H1 (cell line): ENCODE measurements around the gene ZC2HC1C. TPM values are rescaled to one million over a fixed set of nuclear protein-coding genes. Genes with fewer than 3 reads are reported as not detected.

Experiments
- CTCF ChIA-PET: fragments of 300-600 bp; sonication (Branson Sonifier 250); formaldehyde crosslinking; loops from one replicate; lab custom pipeline; 2021; ENCODE audit not compliant: partially characterized antibody; lab: Charles Lee
- POLR2A ChIA-PET: fragments of 300-600 bp; sonication (Branson Sonifier 250); formaldehyde crosslinking; loops from one replicate; lab custom pipeline; 2021; ENCODE audit warnings: inconsistent platforms; ENCODE audit not compliant: partially characterized antibody; lab: Charles Lee
- DNase-seq, 2 experiments: peaks; one replicate each; pipeline versions ENCODE4 v3.0.0 to v3.0.0-alpha.2; 2010 to 2022; ENCODE audit warnings: low spot score in 2 of 2, low read depth in 1 of 2, mixed read lengths in 1 of 2
- FAIRE-seq: peaks from 2 replicates; lab custom pipeline; 2011; peaks lifted over from hg19 to GRCh38; lab: Jason Lieb, UNC
- H2AFZ ChIP-seq: 2 replicates; pipeline ENCODE4 v1.8.1; 2012; ENCODE audit warnings: low read length, inconsistent platforms
- H2AK5ac ChIP-seq: 2 replicates; pipeline ENCODE4 v1.6.1; 2013; ENCODE audit warnings: low read depth, low read length
- H2BK120ac ChIP-seq: replicated peaks from 2 replicates; pipeline ENCODE3; 2013; ENCODE audit warnings: low read depth, low read length, inconsistent platforms
- H2BK12ac ChIP-seq: 2 replicates; pipeline ENCODE4 v1.6.1; 2013; ENCODE audit warnings: low read depth, low read length
- H2BK15ac ChIP-seq: 2 replicates; pipeline ENCODE4 v1.6.1; 2013; ENCODE audit warnings: low read length
- H2BK20ac ChIP-seq: 2 replicates; pipeline ENCODE4 v1.6.1; 2013; ENCODE audit warnings: low read length
- H2BK5ac ChIP-seq: 2 replicates; pipeline ENCODE4 v1.6.1; 2013; ENCODE audit warnings: low read depth, low read length
- H3K14ac ChIP-seq: 2 replicates; pipeline ENCODE4 v1.6.1; 2013; ENCODE audit warnings: inconsistent platforms; ENCODE audit not compliant: insufficient read length
- H3K18ac ChIP-seq: 2 replicates; pipeline ENCODE4 v1.6.1; 2013; ENCODE audit warnings: low read length; ENCODE audit errors: extremely low read depth
- H3K23ac ChIP-seq: 2 replicates; pipeline ENCODE4 v1.6.1; 2013; ENCODE audit warnings: inconsistent platforms; ENCODE audit not compliant: insufficient read length
- H3K23me2 ChIP-seq: 2 replicates; pipeline ENCODE4 v1.6.1; 2013; ENCODE audit warnings: low read depth, low read length
- H3K27ac ChIP-seq: 2 replicates; pipeline ENCODE4 v1.6.1; 2011; ENCODE audit warnings: low read depth, low read length, inconsistent platforms
- H3K27me3 ChIP-seq, 4 experiments: replicated peaks in 1 of 4; 1 replicate in 1 of 4; 2 replicates in 3 of 4; pipeline versions ENCODE4 v1.6.1 to v1.8.1; 2011 to 2013; ENCODE audit warnings: low read length in 3 of 4, mild to moderate bottlenecking in 3 of 4, inconsistent platforms in 2 of 4, mixed read lengths in 2 of 4, moderate library complexity in 1 of 4; ENCODE audit not compliant: control insufficient read depth in 3 of 4, insufficient read depth in 3 of 4; ENCODE audit errors: extremely low read depth in 1 of 4
- H3K36me3 ChIP-seq, 4 experiments: 2 replicates each; pipeline versions ENCODE4 v1.6.1 to v1.8.1; 2011 to 2013; ENCODE audit warnings: mild to moderate bottlenecking in 4 of 4, low read length in 3 of 4, moderate library complexity in 2 of 4, control low read depth in 1 of 4, inconsistent platforms in 1 of 4; ENCODE audit not compliant: insufficient read depth in 4 of 4, control insufficient read depth in 2 of 4
- H3K4ac ChIP-seq: replicated peaks from 2 replicates; pipeline ENCODE3; 2013; ENCODE audit warnings: low read length, low read depth, mixed read lengths, inconsistent platforms; ENCODE audit not compliant: insufficient read length
- H3K4me1 ChIP-seq, 4 experiments: replicated peaks in 1 of 4; 1 replicate in 1 of 4; 2 replicates in 3 of 4; pipeline versions ENCODE4 v1.6.1 to v1.8.1; 2011 to 2013; ENCODE audit warnings: low read length in 3 of 4, inconsistent platforms in 2 of 4, mixed read lengths in 1 of 4; ENCODE audit not compliant: insufficient read depth in 4 of 4, control insufficient read depth in 3 of 4
- H3K4me2 ChIP-seq, 2 experiments: 2 replicates each; pipeline versions ENCODE4 v1.6.1 to v1.8.1; 2011 to 2013; ENCODE audit warnings: low read depth in 2 of 2, low read length in 2 of 2, control low read depth in 1 of 2, inconsistent platforms in 1 of 2, mild to moderate bottlenecking in 1 of 2; ENCODE audit not compliant: insufficient read depth in 1 of 2
- H3K4me3 ChIP-seq, 4 experiments: fragments of 200-600, 300-600 bp in 1 of 4; sonication (generic), shearing (Covaris generic), sonication (Bioruptor Twin) in 1 of 4; 2 replicates each; pipeline versions ENCODE4 v1.5.1 to v1.8.1; 2011 to 2016; ENCODE audit warnings: low read length in 4 of 4, low read depth in 3 of 4, control low read depth in 2 of 4, inconsistent platforms in 2 of 4, mild to moderate bottlenecking in 2 of 4, mixed read lengths in 1 of 4, moderate library complexity in 1 of 4; ENCODE audit not compliant: insufficient read depth in 2 of 4; ENCODE audit errors: extremely low read depth in 1 of 4
- H3K56ac ChIP-seq: replicated peaks from 2 replicates; pipeline ENCODE3; 2013; ENCODE audit warnings: low read depth, mild to moderate bottlenecking, mixed read lengths, low read length, inconsistent platforms; ENCODE audit not compliant: insufficient read length
- H3K79me1 ChIP-seq: 2 replicates; pipeline ENCODE4 v1.6.1; 2013; ENCODE audit warnings: low read depth, low read length, control low read depth
- H3K79me2 ChIP-seq, 2 experiments: 2 replicates each; pipeline versions ENCODE4 v1.6.1 to v1.8.1; 2012 to 2013; ENCODE audit warnings: low read length in 2 of 2, mild to moderate bottlenecking in 2 of 2, inconsistent platforms in 1 of 2; ENCODE audit not compliant: insufficient read depth in 2 of 2, control insufficient read depth in 1 of 2
- H3K9ac ChIP-seq, 4 experiments: replicated peaks in 1 of 4; 1 replicate in 1 of 4; 2 replicates in 3 of 4; pipeline versions ENCODE4 v1.6.1 to v1.8.1; 2011 to 2013; ENCODE audit warnings: low read depth in 3 of 4, low read length in 3 of 4, control low read depth in 2 of 4, mild to moderate bottlenecking in 2 of 4, moderate library complexity in 2 of 4, inconsistent platforms in 1 of 4; ENCODE audit errors: extremely low read depth in 1 of 4
- H3K9me3 ChIP-seq, 2 experiments: 2 replicates each; pipeline versions ENCODE4 v1.6.1 to v1.8.1; 2012 to 2013; ENCODE audit warnings: mild to moderate bottlenecking in 2 of 2, moderate library complexity in 2 of 2, control low read depth in 1 of 2, inconsistent platforms in 1 of 2, low read depth in 1 of 2, low read length in 1 of 2, mixed read lengths in 1 of 2; ENCODE audit not compliant: insufficient read depth in 2 of 2
- H4K20me1 ChIP-seq, 2 experiments: replicated peaks in 1 of 2; 2 replicates each; pipeline versions ENCODE3 to v1.8.1; 2011 to 2013; ENCODE audit warnings: inconsistent platforms in 2 of 2, low read length in 2 of 2, mild to moderate bottlenecking in 1 of 2; ENCODE audit not compliant: insufficient read depth in 2 of 2, control insufficient read depth in 1 of 2
- H4K5ac ChIP-seq: 2 replicates; pipeline ENCODE4 v1.6.1; 2013; ENCODE audit warnings: low read length, low read depth, mixed read lengths, inconsistent platforms; ENCODE audit not compliant: insufficient read length
- H4K8ac ChIP-seq: 2 replicates; pipeline ENCODE4 v1.8.0; 2013; ENCODE audit warnings: mild to moderate bottlenecking, moderate library complexity, low read length, inconsistent platforms; ENCODE audit not compliant: insufficient read depth; ENCODE audit errors: extremely low read depth
- H4K91ac ChIP-seq: replicated peaks from 2 replicates; pipeline ENCODE3; 2013; ENCODE audit warnings: low read length, mixed read lengths, inconsistent platforms; ENCODE audit not compliant: insufficient read length
- CBX5 ChIP-seq: fragments of 300-800, 300-1000 bp; sonication (generic); IDR thresholded peaks from 2 replicates; pipeline ENCODE4 v1.7.1; 2016; ENCODE audit warnings: antibody characterized with exemption, low read length, low read depth
- HDAC2 ChIP-seq, 2 experiments: fragments of 300-600 bp in 1 of 2; sonication (generic) in 1 of 2; IDR thresholded peaks; 2 replicates each; pipeline ENCODE4 v1.6.1; 2011 to 2012; ENCODE audit warnings: low read depth in 2 of 2, low read length in 2 of 2, mild to moderate bottlenecking in 2 of 2, moderate library complexity in 2 of 2, borderline replicate concordance in 1 of 2, inconsistent platforms in 1 of 2
- PHF8 ChIP-seq: fragments of 200-600 bp; sonication (generic); conservative IDR thresholded peaks from 2 replicates; pipeline ENCODE4 v1.7.1; 2012; ENCODE audit warnings: low read depth, mild to moderate bottlenecking, inconsistent platforms, low read length, moderate library complexity
- ZNF274 ChIP-seq: IDR thresholded peaks from 2 replicates; pipeline ENCODE4 v1.7.0; 2012; ENCODE audit warnings: low read length, borderline replicate concordance; ENCODE audit errors: extremely low read depth
- WGBS, 2 experiments: shearing (Covaris generic) in 1 of 2; methylation state at CpG; one replicate each; pipeline versions ENCODE4 v1.1.6 to v1.1.7; 2013 to 2015; ENCODE audit warnings: low lambda C conversion rate in 2 of 2, mixed read lengths in 2 of 2, inconsistent platforms in 1 of 2, low coverage in 1 of 2, missing lambda C conversion rate in 1 of 2; ENCODE audit not compliant: insufficient replicate concordance in 2 of 2, insufficient coverage in 1 of 2, insufficient read length in 1 of 2; ENCODE audit errors: extremely low coverage in 1 of 2, missing lambda C conversion rate in 1 of 2; 5-methylcytosine and 5-hydroxymethylcytosine counted together
- polyA plus RNA-seq, 7 experiments: library from polyadenylated mRNA; depleted of rRNA in 3 of 7; stranded (reverse) in 5 of 7; unstranded in 2 of 7; fragments of >200 nt in 5 of 7; fragments of 200-250 nt in 2 of 7; gene quantifications; 1 replicate in 5 of 7; 2 replicates in 1 of 7; 4 replicates in 1 of 7; pipeline versions ENCODE4 v1.2.1 to v1.2.3, GENCODE V29; 2011 to 2013; ENCODE audit warnings: missing spikeins in 2 of 7, mixed read lengths in 2 of 7
- total RNA-seq: library from RNA; stranded (reverse); fragmentation: NEBNext Ultra II Directional; extraction: Animal tissue kit (Norgen Biotek cat#: 25700); gene quantifications from 2 replicates; pipeline ENCODE4 v1.2.1, GENCODE V29; 2021
- TF ChIP-seq, protein P1 (sequence below): IDR thresholded peaks from 2 replicates; pipeline ENCODE4 v1.6.1; 2011; ENCODE audit warnings: low read length, improper control_type of control experiment

Gene ZC2HC1C
- total and polyA plus RNA-seq, 2 of the 8 experiments (the other 6 are each of a cell fraction or from before 2014, with no cell fraction given), result 0.57 to 1.2 TPM

DNA sequence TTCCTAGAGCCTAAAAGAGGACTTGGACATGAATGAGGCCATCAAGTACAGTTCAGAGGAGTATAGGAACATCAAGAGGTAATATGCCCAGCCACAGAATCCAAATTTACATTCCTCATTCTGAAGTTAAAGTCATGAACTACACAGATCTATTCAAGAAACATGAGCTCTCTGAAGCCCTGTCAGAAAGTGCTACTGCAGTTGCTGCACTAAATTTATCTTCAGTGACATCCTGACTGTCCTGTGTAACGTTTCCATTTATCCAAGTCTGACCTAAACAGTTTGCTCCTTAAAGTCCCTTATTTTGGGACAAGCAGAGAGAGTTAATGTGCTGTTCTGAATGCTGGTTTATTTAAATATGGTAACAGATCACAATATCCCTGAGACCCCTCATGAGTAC lies 29.2 kb downstream of the ZC2HC1C start:
- Histone ChIP-seq H3K23me2 (no peaks in the 10 kb centered on the region; the same call in 1 of the 2 replicates), H3K23ac (no peak overlapping the region), H3K79me1 (no peaks in the 10 kb centered on the region), H3K36me3 (peaks cover 0 to 65% (median 32%) of the 10 kb centered on the region in 4 experiments; a peak in 6 of 8 replicates), H3K56ac (no peak overlapping the region), H3K14ac (no peak overlapping the region), H3K9me3 (no peaks in the 10 kb centered on the region), H2BK5ac (no peak overlapping the region), H2BK20ac (no peak overlapping the region), H2AK5ac (no peak overlapping the region), H4K8ac (no peak overlapping the region), H4K91ac (no peak overlapping the region), H2AFZ (no peak overlapping the region), H4K5ac (no peak overlapping the region), H3K4me1 (no peaks in the 10 kb centered on the region), H3K27me3 (no peaks in the 10 kb centered on the region), H4K20me1 (no peaks in the 10 kb centered on the region), H2BK12ac (no peak overlapping the region), H3K18ac (no peak overlapping the region), H2BK120ac (no peak overlapping the region), H3K4me2 (no peak overlapping the region), H2BK15ac (no peak overlapping the region), H3K79me2 (no peaks in the 10 kb centered on the region), H3K9ac (no peak overlapping the region), H3K4me3 (no peak overlapping the region), H3K4ac (no peak overlapping the region), H3K27ac (no peak overlapping the region)
- ChIA-PET POLR2A (interaction anchor here (1.0 to 1.3 kb wide), 2 partner anchors 12 to 28 kb away, joined by 3 to 4 read pairs; no protein-coding TSS in a partner anchor), CTCF (interaction anchor here (0.6 to 3.4 kb wide), 5 partner anchors 11 to 208 kb away, joined by 3 to 24 read pairs (median 3); no protein-coding TSS in a partner anchor)
- TF ChIP-seq CBX5 (no peak), ZNF274 (no peak), PHF8 (no peak), HDAC2 (IDR thresholded peaks at IDR 0.05; ENCODE audit: borderline replicate concordance in 1 of 2, low read depth in 2 of 2, low read length in 2 of 2) (no peak)
- TF ChIP-seq, protein P1, sequence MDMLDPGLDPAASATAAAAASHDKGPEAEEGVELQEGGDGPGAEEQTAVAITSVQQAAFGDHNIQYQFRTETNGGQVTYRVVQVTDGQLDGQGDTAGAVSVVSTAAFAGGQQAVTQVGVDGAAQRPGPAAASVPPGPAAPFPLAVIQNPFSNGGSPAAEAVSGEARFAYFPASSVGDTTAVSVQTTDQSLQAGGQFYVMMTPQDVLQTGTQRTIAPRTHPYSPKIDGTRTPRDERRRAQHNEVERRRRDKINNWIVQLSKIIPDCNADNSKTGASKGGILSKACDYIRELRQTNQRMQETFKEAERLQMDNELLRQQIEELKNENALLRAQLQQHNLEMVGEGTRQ, result no peak
- FAIRE-seq (no peak), DNase-seq (no peak)
- WGBS, 2 experiments, result 81% methylated on average over 1 of the region's 1 CpG; no CpG with 5 or more reads in 1 of the 2 experiments
